GM18868 (cell line): ENCODE data around the gene CD226.

Source experiments
- ATAC-seq: cut with Tn5 transposase; IDR thresholded peaks from one replicate; pipeline ENCODE4 v1.9.1; 2021; ENCODE audit warnings: mild to moderate bottlenecking, moderate library complexity; ENCODE audit not compliant: unreplicated experiment

The CD226 gene

GRCh38 chr18:69820538-69820937, 127.1 kb downstream of the CD226 start:
- no peak for ATAC-seq

- ATAC-seq, result no peak
These were observed 128.2 kb downstream of the CD226 start for GRCh38 chr18:69819460-69819859.

GRCh38 chr18:69817335-69817940, 130.2 kb downstream of the CD226 start:
- no peak for ATAC-seq

GRCh38 chr18:69814861-69815385, 132.8 kb downstream of the CD226 start:
- ATAC-seq, result no peak

- ATAC-seq, result no peak
These were observed 134.1 kb downstream of the CD226 start for GRCh38 chr18:69813559-69813958.

GRCh38 chr18:69808399-69808798, 139.3 kb downstream of the CD226 start:
- no peak for ATAC-seq

GRCh38 chr18:69804776-69805501, 142.7 kb downstream of the CD226 start:
- ATAC-seq, result no peak
